OCI-LY7 (cell line): ENCODE results near the gene NME9. TPM values are rescaled to one million over a fixed set of nuclear protein-coding genes. Genes with fewer than 3 reads are reported as not detected.

Experiments
- BruUV-seq: library from RNA; stranded (reverse); fragments of 400-500 nt; replicated peaks from 2 replicates; lab custom pipeline; 2021; lab: Mats Ljungman, UMichigan
- CTCF ChIA-PET: fragments of 300-600 bp; sonication (Branson Sonifier 250); formaldehyde crosslinking; loops from one replicate; lab custom pipeline; 2022; ENCODE audit warnings: antibody characterized with exemption; ENCODE audit not compliant: unreplicated experiment; lab: Charles Lee
- POLR2A ChIA-PET: fragments of 300-600 bp; sonication (Branson Sonifier 250); formaldehyde crosslinking; loops from one replicate; lab custom pipeline; 2022; ENCODE audit warnings: antibody characterized with exemption; lab: Charles Lee
- DNase-seq: peaks from one replicate; pipeline ENCODE4 v3.0.0-alpha.2; 2015; ENCODE audit warnings: low spot score
- H2AFZ ChIP-seq: fragments of 200-600 bp; sonication (generic), shearing (Covaris generic); 2 replicates; pipeline ENCODE4 v1.6.1; 2014; ENCODE audit warnings: mild to moderate bottlenecking, antibody characterized with exemption, low read length, moderate library complexity
- H3K27ac ChIP-seq: fragments of 200-600 bp; sonication (generic); 2 replicates; pipeline ENCODE4 v1.5.1; 2014; ENCODE audit warnings: mixed run types, low read depth, mild to moderate bottlenecking, moderate library complexity, low read length, inconsistent platforms; ENCODE audit not compliant: poor library complexity, severe bottlenecking
- H3K36me3 ChIP-seq: fragments of 200-600 bp; sonication (generic); 2 replicates; pipeline ENCODE4 v1.6.1; 2014; ENCODE audit warnings: mild to moderate bottlenecking, antibody characterized with exemption, low read length, moderate library complexity, mixed read lengths; ENCODE audit not compliant: insufficient read depth
- H3K4me1 ChIP-seq: fragments of 200-600 bp; sonication (generic); 2 replicates; pipeline ENCODE4 v1.5.1; 2014; ENCODE audit warnings: mild to moderate bottlenecking, low read length; ENCODE audit not compliant: insufficient read depth, poor library complexity, severe bottlenecking
- H3K4me2 ChIP-seq: fragments of 200-600 bp; sonication (generic); 2 replicates; pipeline ENCODE4 v1.6.1; 2014; ENCODE audit warnings: mild to moderate bottlenecking, low read length
- H3K4me3 ChIP-seq: fragments of 200-600 bp; sonication (generic); 2 replicates; pipeline ENCODE4 v1.5.1; 2014; ENCODE audit warnings: mild to moderate bottlenecking, low read depth, low read length; ENCODE audit not compliant: poor library complexity, severe bottlenecking
- H3K79me2 ChIP-seq: fragments of 200-600 bp; sonication (generic); 2 replicates; pipeline ENCODE4 v1.6.1; 2016; ENCODE audit warnings: low read depth, mild to moderate bottlenecking, low read length, moderate library complexity, mixed read lengths; ENCODE audit not compliant: insufficient read depth
- H3K9me2 ChIP-seq: fragments of 200-600 bp; sonication (generic); 2 replicates; pipeline ENCODE4 v1.6.1; 2016; ENCODE audit warnings: mild to moderate bottlenecking, low read length, mixed read lengths; ENCODE audit not compliant: insufficient read depth
- H3K9me3 ChIP-seq: fragments of 200-600 bp; sonication (generic); 2 replicates; pipeline ENCODE4 v1.6.1; 2014; ENCODE audit warnings: mild to moderate bottlenecking, mixed run types, low read length, mixed read lengths
- H4K20me1 ChIP-seq: fragments of 200-600 bp; sonication (generic); 2 replicates; pipeline ENCODE4 v1.6.1; 2014; ENCODE audit warnings: mild to moderate bottlenecking, antibody characterized with exemption, low read length, moderate library complexity, mixed read lengths; ENCODE audit not compliant: insufficient read depth
- CTCF ChIP-seq: fragments of 200-600 bp; sonication (generic); conservative IDR thresholded peaks from 2 replicates; pipeline ENCODE4 v1.5.1; 2014; ENCODE audit warnings: mild to moderate bottlenecking, antibody characterized with exemption, low read length, moderate library complexity, mixed read lengths
- EZH2phosphoT487 ChIP-seq: fragments of 200-600 bp; sonication (generic); IDR thresholded peaks from 2 replicates; pipeline ENCODE4 v1.6.1; 2018; ENCODE audit warnings: low read depth, borderline replicate concordance, mild to moderate bottlenecking, mixed run types, antibody characterized with exemption, low read length, moderate library complexity, mixed read lengths
- intact Hi-C: fragments of 100-400 bp; cut with micrococcal nuclease; formaldehyde crosslinking; loops from one replicate; pipeline ENCODE4 v1.10.0; 2022; ENCODE audit not compliant: unreplicated experiment
- total RNA-seq, 2 experiments: library from RNA; depleted of rRNA in 1 of 2; stranded (reverse); fragments of >200 nt in 1 of 2; shearing (Covaris generic) in 1 of 2; gene quantifications; 2 replicates each; pipeline ENCODE4 v1.2.3, GENCODE V29; 2014 to 2022

NME9 gene
- total RNA-seq, 2 experiments from 2014 or later = not detected

DNA sequence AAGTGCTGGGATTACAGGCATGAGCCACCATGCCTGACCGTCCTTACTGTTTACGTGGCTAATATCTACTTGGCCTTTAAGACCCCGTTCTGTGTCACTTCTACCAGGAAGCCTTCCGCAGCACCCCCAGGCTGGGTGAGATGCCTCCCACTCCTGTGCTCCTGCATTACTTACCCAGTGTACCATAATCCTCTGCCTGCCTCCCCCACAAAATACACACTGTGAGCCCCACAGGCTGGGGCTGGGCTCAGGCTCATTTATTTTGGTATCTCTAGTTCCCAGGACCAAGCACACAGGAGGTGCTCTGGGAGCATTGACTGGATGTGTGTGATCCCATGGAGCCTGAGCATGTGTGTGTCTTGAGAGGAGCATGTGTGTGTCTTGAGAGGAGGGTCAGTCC is 33.7 kb upstream of the NME9 start:
- Histone ChIP-seq H3K27ac (no peak overlapping the region), H3K4me3 (no peak overlapping the region), H3K4me1 (no peaks in the 10 kb centered on the region), H3K9me2 (no peaks in the 10 kb centered on the region), H3K79me2 (no peaks in the 10 kb centered on the region), H3K36me3 (no peaks in the 10 kb centered on the region), H3K9me3 (no peaks in the 10 kb centered on the region), H2AFZ (no peak overlapping the region), H3K4me2 (no peak overlapping the region), H4K20me1 (no peaks in the 10 kb centered on the region)
- POLR2A ChIA-PET = no interaction called here
- intact Hi-C loops = no loop called here
- CTCF ChIA-PET = no interaction called here
- DNase-seq = no peak
- TF ChIP-seq CTCF (no peak), EZH2phosphoT487 (no peak)
- no TSS peak for BruUV-seq

GRCh38 chr3:138362538-138362937 is 32.9 kb upstream of the NME9 start:
- Histone ChIP-seq H4K20me1 (no peaks in the 10 kb centered on the region), H3K4me3 (no peak overlapping the region), H3K27ac (no peak overlapping the region), H3K4me2 (no peak overlapping the region), H3K36me3 (no peaks in the 10 kb centered on the region), H3K4me1 (no peaks in the 10 kb centered on the region), H3K9me3 (no peaks in the 10 kb centered on the region), H3K79me2 (no peaks in the 10 kb centered on the region), H2AFZ (no peak overlapping the region), H3K9me2 (no peaks in the 10 kb centered on the region)
- TF ChIP-seq EZH2phosphoT487 = no peak
- no peak for TF ChIP-seq CTCF
- no TSS peak for BruUV-seq
- DNase-seq = no peak
- ChIA-PET POLR2A (no interaction called here), CTCF (no interaction called here)
- intact Hi-C loops = no loop called here

DNA sequence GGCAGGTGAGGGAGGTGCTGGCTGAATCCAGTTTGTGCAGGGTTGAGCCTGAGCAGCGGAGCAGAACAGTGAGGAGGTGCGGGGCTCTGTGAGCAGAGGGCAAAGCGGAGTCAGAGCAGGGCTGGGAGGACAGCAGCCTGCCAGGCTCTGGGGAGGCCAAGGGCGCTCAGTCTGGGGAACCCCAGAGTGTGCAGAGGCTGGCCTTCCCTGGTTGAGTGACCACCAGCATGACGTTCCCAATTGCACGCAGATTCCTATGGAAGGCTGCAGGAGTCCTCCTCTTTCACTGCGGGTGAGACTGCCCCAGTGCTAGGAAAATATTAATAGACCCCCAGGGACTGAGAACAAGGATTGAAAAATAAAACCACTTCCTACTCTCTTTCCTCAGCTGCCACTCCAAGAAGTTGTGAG is 31.9 kb upstream of the NME9 start:
- Histone ChIP-seq H3K9me2 (no peaks in the 10 kb centered on the region), H2AFZ (no peak overlapping the region), H3K27ac (no peak overlapping the region), H3K4me2 (no peak overlapping the region), H3K4me3 (no peak overlapping the region), H3K4me1 (no peaks in the 10 kb centered on the region), H4K20me1 (no peaks in the 10 kb centered on the region), H3K9me3 (no peaks in the 10 kb centered on the region), H3K79me2 (no peaks in the 10 kb centered on the region), H3K36me3 (no peaks in the 10 kb centered on the region)
- no TSS peak for BruUV-seq
- DNase-seq = no peak
- CTCF ChIA-PET = no interaction called here
- TF ChIP-seq EZH2phosphoT487 = no peak
- TF ChIP-seq CTCF = no peak
- POLR2A ChIA-PET = no interaction called here
- intact Hi-C loops = no loop called here
